MG63 (cell line): ENCODE results near the gene CDK11B. TPM values are rescaled to one million over a fixed set of nuclear protein-coding genes. Genes with fewer than 3 reads are reported as not detected.
"Not testable (repeated sequence)": the region's sequence is repeated elsewhere in the genome, so short reads cannot be mapped to it uniquely, and the experiment has no call there.

Experiments used
- DNase-seq: peaks from one replicate; pipeline ENCODE4 v3.0.0-alpha.2; 2020
- H3K27me3 ChIP-seq: fragments of 250-450 bp; sonication (Bioruptor Pico); 2 replicates; pipeline ENCODE4 v1.5.1; 2020; ENCODE audit warnings: mild to moderate bottlenecking, moderate library complexity
- H3K36me3 ChIP-seq: fragments of 250-450 bp; sonication (Bioruptor Pico); 2 replicates; pipeline ENCODE4 v1.5.1; 2020; ENCODE audit warnings: mild to moderate bottlenecking, moderate library complexity
- H3K4me3 ChIP-seq: fragments of 250-450 bp; sonication (Bioruptor Pico); 2 replicates; pipeline ENCODE4 v1.5.1; 2020; ENCODE audit warnings: mild to moderate bottlenecking, moderate library complexity
- H3K9me3 ChIP-seq: fragments of 250-450 bp; sonication (Bioruptor Pico); 2 replicates; pipeline ENCODE4 v1.5.1; 2020; ENCODE audit warnings: mild to moderate bottlenecking, moderate library complexity
- total RNA-seq: library from RNA; depleted of rRNA; stranded (reverse); fragments of >200 nt; shearing (Covaris generic); gene quantifications from 2 replicates; pipeline ENCODE4 v1.2.3, GENCODE V29; 2014; ENCODE audit warnings: low replicate concordance

Gene CDK11B
- total RNA-seq, 1 experiment from 2014 or later, result 4.5 TPM

GRCh38 chr1:1636621-1637478 lies 22.0 kb downstream of the CDK11B start:
- not testable (repeated sequence) for H3K36me3 ChIP-seq, H3K9me3 ChIP-seq, H3K27me3 ChIP-seq, DNase-seq, H3K4me3 ChIP-seq

GRCh38 chr1:1634613-1635012 lies 24.2 kb downstream of the CDK11B start:
- H3K27me3 ChIP-seq, H3K4me3 ChIP-seq, DNase-seq, H3K9me3 ChIP-seq, H3K36me3 ChIP-seq: not testable (repeated sequence)

DNA sequence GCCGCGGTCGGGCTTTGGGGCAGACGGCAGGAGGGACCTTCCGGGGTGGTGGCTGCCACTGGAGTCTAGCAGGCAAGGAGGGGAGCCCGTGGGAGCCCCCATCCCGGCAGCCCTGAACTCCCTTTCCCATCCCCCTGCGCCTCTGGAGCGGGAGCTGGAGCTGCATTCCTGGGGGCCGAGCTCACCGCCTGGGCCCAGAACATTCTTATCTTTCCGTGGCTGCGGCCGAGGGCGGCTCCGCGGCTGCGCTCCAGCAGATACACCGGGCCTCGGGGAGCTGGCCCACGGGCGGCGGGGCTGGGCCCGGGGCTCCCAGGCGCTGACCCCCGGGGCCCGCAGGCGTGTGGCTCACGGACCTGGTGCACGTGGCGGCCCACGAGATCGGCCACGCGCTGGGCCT lies 25.4 kb downstream of the CDK11B start:
- not testable (repeated sequence) for H3K9me3 ChIP-seq, H3K27me3 ChIP-seq, DNase-seq, H3K4me3 ChIP-seq, H3K36me3 ChIP-seq

GRCh38 chr1:1631782-1632420 lies 26.9 kb downstream of the CDK11B start, which contains the start of gene MMP23B:
Gene MMP23B, plus strand, starts transcription at chr1:1632173. Its CDS starts 46 bp downstream, at chr1:1632219.
- no peak within 1 kb of the TSS for H3K4me3 ChIP-seq
- no peaks in the 10 kb centered on the region; the same call in 1 of the 2 replicates for H3K36me3 ChIP-seq
- H3K9me3 ChIP-seq, result no peaks in the 10 kb centered on the region
- no peaks in the 10 kb centered on the region for H3K27me3 ChIP-seq
- DNase-seq, result no peak

DNA sequence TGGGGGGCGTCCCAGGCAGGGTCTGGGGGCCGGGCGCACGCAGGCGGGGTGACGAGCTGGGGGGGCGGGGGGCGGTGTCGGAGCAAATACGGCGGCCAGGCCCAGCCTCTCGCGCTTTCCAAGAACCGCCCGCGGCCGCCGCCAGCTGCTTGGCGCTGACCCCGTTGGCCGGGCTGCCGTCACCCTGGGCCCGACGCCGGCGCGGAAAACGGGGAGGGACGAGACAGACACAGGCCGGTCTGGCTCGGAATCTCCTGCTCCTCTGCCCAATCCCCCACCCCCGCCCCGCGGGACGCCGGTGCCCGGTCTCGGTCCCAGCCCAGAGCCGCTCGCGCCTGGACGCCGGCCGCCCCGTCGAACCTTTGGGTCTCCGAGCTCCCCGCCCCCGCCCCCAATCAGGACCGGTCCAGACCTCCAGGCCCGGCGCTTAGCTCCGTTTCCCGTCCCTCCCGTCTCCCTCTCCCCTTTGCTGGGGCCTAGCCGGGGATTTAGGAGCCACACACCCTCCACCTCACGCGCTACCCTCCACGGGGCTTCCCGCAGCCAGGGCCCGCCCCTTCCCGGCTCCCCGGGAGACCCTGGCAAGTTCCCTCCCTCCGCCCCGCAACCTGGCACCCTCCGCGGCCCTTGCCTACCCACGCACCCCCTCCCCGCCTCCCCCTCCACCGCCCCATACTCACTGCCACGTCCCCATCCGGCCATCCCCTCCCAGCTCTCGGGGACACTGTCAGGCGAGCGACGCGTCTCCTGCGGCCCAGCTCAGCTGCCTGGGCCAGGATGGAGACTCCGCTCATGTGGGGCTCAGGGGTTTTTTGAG lies 27.6 kb downstream of the CDK11B start:
- H3K9me3 ChIP-seq, result no peaks in the 10 kb centered on the region
- no peak overlapping the region for H3K4me3 ChIP-seq
- H3K36me3 ChIP-seq, result no peaks in the 10 kb centered on the region; the same call in 1 of the 2 replicates
- DNase-seq, result no peak
- no peaks in the 10 kb centered on the region for H3K27me3 ChIP-seq

DNA sequence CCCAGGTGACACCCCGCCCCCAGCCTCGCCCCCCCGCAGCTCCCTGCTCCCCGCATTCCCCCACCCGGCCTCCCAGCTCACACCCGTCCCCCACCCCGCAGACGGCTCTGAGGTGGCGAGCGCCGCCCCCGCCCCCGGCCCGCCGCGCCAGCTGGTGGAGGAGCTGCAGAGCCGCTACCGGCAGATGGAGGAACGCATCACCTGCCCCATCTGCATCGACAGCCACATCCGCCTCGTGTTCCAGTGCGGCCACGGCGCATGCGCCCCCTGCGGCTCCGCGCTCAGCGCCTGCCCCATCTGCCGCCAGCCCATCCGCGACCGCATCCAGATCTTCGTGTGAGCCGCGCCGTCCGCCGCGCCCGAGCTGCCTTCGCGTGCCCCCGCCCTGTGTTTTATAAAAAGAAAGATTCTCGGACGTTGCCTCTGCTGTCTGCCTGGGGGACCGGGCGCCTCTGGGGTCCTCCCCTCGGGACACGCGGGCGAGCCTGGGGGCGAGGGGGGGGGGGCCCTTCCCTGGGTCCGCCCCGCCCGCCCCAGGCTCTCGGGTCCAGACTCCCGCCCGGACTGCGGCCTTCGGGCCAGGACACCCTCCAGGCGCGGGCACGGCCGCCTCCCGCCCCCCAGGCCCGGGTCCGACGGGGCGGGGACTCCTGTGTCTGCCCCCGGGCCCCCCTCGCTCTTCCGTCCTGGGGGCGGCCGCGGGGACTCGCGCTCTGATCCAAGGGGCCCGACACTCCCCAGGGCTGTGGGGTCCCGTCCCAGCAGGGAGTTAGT lies 28.4 kb downstream of the CDK11B start:
- no peaks in the 10 kb centered on the region for H3K9me3 ChIP-seq
- H3K36me3 ChIP-seq, result no peaks in the 10 kb centered on the region; the same call in 1 of the 2 replicates
- DNase-seq, result no peak
- H3K27me3 ChIP-seq, result no peaks in the 10 kb centered on the region
- no peak overlapping the region for H3K4me3 ChIP-seq

DNA sequence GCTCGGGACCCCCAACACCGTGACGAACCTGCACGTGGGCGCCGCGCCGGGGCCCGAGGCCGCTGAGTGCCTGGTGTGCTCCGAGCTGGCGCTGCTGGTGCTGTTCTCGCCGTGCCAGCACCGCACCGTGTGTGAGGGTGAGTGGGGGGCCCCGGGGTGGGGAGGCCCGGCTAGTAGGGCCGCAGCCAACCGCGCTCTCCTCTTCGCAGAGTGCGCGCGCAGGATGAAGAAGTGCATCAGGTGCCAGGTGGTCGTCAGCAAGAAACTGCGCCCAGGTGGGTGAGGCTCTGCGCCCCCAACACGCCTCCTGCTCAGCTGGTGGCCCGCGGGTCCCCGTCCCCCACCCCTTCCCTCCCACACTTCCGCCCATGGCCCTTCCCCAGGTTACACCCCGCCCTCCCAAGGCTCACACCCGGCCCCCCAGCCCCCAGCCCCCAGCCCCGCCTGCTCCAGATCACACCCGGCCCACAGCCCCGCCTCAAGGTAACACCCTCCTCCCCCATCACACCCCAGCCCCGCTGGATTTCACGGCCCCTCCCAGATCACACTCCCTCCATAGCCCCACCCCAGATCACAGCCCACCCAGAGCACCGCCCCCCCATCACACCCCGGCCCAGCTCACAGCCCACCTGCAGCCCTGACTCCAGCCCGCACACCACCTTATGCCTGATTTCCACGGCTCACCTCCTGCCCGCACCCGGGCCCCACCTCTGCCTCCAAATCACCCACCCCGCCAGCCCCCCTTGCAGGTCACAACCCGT lies 29.2 kb downstream of the CDK11B start:
- Histone ChIP-seq H3K27me3 (no peaks in the 10 kb centered on the region), H3K36me3 (no peaks in the 10 kb centered on the region; the same call in 1 of the 2 replicates), H3K9me3 (no peaks in the 10 kb centered on the region), H3K4me3 (no peak overlapping the region)
- DNase-seq, result no peak

- Histone ChIP-seq H3K4me3 (no peak overlapping the region), H3K27me3 (no peaks in the 10 kb centered on the region), H3K36me3 (no peaks in the 10 kb centered on the region; the same call in 1 of the 2 replicates), H3K9me3 (no peaks in the 10 kb centered on the region)
- DNase-seq, result no peak
These were observed 29.9 kb downstream of the CDK11B start for GRCh38 chr1:1628754-1629429.

DNA sequence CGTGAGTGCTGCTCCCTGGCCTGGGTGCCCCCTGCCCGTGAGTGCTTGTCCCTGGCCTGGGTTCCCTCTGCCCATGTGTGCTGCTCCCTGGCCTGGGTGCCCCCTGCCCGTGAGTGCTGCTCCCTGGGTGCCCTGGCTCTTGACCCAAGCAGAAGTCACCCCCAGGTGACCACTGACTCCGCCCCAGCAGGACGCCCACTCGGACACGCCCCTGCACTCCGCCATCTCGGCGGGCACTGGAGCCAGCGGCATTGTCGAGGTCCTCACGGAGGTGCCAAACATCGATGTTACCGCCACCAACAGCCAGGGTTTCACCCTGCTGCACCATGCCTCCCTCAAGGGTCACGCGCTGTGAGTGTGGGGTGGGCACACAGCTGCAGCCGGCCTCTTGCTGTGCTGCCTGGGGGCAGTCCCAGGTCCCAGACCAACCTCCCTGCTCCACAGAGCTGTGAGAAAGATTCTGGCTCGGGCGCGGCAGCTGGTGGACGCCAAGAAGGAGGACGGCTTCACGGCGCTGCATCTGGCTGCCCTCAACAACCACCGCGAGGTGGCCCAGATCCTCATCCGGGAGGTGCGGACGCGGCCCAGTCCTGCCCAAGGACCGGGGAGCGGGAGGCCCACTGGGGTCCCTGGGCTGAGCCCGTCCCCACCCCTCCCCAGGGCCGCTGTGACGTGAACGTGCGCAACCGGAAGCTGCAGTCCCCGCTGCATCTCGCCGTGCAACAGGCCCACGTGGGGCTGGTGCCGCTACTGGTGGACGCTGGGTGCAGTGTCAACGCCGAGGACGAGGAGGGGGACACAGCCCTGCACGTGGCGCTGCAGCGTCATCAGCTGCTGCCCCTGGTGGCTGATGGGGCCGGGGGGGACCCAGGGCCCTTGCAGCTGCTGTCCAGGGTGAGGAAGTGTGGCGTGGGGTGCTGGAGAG lies 30.7 kb downstream of the CDK11B start:
- Histone ChIP-seq H3K9me3 (no peaks in the 10 kb centered on the region), H3K27me3 (no peaks in the 10 kb centered on the region), H3K4me3 (no peak overlapping the region), H3K36me3 (no peaks in the 10 kb centered on the region; the same call in 1 of the 2 replicates)
- no peak for DNase-seq

GRCh38 chr1:1627261-1627828 lies 31.5 kb downstream of the CDK11B start:
- Histone ChIP-seq H3K9me3 (no peaks in the 10 kb centered on the region), H3K4me3 (no peak overlapping the region), H3K36me3 (no peaks in the 10 kb centered on the region; the same call in 1 of the 2 replicates), H3K27me3 (no peaks in the 10 kb centered on the region)
- DNase-seq, result no peak

- no peak for DNase-seq
- Histone ChIP-seq H3K27me3 (no peaks in the 10 kb centered on the region), H3K36me3 (no peaks in the 10 kb centered on the region; the same call in 1 of the 2 replicates), H3K4me3 (no peak overlapping the region), H3K9me3 (no peaks in the 10 kb centered on the region)
These were observed 32.3 kb downstream of the CDK11B start for GRCh38 chr1:1626207-1627141.

GRCh38 chr1:1625824-1626206 lies 33.0 kb downstream of the CDK11B start:
- no peak overlapping the region for H3K4me3 ChIP-seq
- no peaks in the 10 kb centered on the region for H3K27me3 ChIP-seq
- DNase-seq, result no peak

DNA sequence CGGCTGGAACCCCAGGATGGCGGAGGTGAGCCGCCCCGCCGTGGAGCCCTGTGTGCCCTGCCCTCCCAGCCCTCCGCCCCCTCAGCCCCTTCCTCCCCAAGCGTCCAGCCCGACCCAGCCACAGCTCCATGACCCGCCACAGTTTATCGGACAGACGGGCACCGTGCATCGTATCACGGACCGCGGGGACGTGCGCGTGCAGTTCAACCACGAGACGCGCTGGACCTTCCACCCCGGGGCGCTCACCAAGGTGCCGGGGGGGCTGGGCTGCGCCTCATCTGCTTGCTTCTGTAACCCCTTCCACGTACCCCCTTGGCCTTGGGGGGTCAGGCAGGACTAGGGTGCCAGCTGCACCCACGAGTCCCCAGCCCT lies 33.4 kb downstream of the CDK11B start:
- Histone ChIP-seq H3K36me3 (no peaks in the 10 kb centered on the region; the same call in 1 of the 2 replicates), H3K27me3 (no peaks in the 10 kb centered on the region), H3K9me3 (no peaks in the 10 kb centered on the region), H3K4me3 (no peak overlapping the region)
- DNase-seq, result no peak

More at GRCh38 chr1:1625824-1626206, 33.0 kb downstream of the CDK11B start:
- Histone ChIP-seq H3K9me3 (no peaks in the 10 kb centered on the region), H3K36me3 (no peaks in the 10 kb centered on the region; the same call in 1 of the 2 replicates)
